CD1c-positive myeloid dendritic cell (primary cell): ENCODE results near the gene CUBN.

Experiments used
- DNase-seq: peaks from one replicate; pipeline ENCODE4 v3.0.0-alpha.2; 2016; ENCODE audit errors: extremely low spot score

The CUBN gene

GRCh38 chr10:17041626-17042520 is 87.7 kb downstream of the CUBN start:
- no peak for DNase-seq

GRCh38 chr10:17038627-17039026 is 91.0 kb downstream of the CUBN start:
- peak; percentile 57 for DNase-seq

DNA sequence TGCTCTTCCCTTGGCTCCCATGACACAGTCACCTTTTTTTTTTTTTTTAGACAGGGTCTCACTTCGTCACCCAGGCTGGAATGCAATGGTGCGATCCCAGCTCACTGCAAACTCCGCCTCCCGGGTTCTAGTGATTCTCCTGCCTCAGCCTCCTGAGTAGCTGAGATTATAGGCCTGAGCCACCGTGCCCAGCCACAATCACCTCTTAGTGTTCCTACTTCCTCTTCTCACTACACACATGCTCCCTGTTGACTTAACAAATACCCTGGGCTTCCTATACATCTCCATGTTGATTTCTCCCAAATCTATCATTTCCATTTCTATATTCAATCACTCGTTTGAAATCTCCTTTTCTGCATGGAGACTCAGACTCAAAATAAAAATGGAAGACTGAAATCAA is 91.7 kb downstream of the CUBN start:
- DNase-seq, result no peak

- no peak for DNase-seq
Measured at GRCh38 chr10:17035446-17035845, 94.2 kb downstream of the CUBN start.

DNA sequence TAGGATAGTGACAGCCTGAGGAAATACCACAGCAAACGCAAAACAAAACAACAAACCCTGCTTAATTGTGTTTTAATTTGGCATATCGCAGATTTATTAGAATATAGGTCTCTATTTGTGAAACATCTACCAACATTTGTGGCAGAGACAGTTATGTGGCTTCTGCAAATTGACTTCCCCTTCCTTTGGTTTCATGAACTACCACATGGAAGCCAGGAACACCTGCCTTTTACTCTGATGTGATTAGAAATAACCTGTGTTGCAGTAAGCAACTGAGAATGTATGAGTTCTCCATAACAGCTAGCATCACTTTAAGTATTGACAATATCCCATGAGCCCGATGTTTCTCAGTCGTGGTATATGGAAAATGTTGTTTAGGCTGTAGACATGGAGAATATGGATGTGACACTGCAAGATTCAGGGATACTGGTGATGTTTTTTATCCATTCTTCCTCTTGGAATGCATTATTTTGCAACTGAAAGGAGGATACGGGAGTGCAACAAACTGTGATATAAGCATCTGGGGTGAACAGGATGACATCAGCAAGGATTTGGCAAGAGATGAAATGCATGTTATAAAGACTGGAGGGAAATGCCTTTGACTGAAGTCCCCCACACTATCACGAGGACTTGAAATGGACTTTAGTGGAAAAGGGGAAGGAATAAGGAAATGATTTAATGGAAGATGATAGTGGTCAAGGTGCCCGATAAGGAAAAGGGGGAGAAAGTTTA is 95.9 kb downstream of the CUBN start:
- DNase-seq, result peak; percentile 58

DNA sequence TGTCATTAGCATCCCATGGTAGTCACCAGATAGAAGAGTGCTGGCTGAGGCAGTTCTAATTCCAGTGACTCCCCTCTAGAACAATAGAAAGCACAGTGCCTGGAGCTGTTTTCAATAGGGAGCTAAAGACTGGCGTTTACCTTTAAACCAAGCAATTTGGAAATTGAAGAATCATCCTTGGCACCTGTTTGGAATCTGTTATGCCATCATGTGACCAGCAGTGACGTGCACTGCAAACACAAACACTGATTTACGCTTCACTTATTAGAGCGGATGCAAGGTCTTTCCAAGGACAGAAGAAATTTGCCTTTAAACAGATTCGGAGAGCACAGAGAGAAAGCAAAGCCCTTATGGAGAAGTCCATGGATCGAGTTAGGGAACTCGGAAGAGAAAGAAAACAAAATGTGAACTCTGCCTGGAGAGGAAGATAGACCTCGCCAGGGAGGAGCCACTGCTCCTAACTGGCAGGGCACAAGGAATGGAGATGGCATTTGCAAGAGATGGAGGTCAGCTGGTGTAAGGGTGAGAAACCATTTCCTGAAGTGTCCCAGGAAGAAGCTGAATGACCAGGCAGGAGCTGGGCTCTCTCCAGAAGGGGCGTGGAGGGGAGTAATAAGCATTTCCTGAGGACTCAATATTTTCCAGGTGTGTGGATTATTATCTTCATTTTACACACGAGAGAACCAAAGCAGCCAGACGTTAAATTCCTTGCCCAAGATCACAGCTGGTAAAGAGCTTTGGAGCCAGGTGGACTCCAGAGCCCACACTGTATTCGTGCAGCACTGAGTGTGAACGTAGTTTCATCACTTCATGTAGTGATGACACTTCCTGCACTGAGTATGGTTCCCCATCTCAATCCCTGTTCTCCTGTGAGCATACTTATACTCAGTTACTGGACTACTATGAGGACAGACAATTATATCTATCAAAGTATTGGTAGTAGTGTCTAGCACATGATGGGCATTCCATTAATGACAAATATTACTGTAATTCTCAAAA is 97.7 kb downstream of the CUBN start:
- peak; percentile 63 for DNase-seq

DNA sequence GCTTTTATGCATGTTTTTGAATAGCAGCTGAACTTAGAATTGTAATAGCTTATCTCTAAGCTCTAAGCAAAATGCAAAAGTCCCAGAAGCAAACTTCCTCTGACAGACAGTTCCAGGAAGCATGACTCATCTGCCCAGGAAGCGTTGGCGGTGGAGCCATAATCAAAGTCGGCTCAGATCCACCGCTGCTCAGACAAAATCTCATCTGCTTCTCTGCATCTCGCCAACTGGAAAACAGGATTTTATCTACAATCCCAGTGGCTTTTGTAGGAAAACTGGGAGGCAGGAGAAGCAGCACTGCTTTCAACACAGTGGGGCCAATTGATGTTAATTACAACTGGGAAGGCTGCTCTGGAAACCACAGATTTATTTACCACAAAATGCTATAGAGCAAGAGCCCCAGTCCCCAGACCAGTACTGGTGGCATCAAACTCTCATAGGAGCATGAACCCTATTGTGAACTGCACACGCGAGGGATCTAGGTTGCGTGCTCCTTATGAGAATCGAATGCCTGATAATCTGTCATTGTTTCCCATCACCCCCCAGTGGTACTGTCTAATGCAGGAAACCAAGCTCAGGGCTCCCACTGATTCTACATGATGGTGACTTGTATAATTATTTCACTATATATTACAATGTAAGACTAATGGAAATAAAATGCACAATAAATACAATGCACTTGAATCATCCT is 99.9 kb downstream of the CUBN start:
- DNase-seq, result peak; percentile 93

DNA sequence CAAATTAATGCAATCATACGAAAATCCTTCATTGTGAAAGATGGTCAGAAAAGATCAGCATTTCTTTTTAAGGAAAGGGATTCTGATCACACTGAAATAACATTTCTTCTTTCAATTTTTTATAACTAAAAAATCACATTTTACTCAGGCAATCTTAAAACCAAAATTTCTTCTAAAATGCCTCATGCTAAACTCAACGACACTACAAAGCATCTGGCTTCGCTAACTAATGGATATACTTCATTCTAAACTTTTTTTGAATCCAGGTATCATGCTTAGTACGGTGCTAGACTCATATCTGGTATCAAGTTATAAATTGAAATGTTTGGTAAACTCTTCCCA is 100.4 kb downstream of the CUBN start:
- DNase-seq, result peak; percentile 11

GRCh38 chr10:17028798-17029197 is 100.8 kb downstream of the CUBN start:
- DNase-seq, result peak; percentile 46

DNA sequence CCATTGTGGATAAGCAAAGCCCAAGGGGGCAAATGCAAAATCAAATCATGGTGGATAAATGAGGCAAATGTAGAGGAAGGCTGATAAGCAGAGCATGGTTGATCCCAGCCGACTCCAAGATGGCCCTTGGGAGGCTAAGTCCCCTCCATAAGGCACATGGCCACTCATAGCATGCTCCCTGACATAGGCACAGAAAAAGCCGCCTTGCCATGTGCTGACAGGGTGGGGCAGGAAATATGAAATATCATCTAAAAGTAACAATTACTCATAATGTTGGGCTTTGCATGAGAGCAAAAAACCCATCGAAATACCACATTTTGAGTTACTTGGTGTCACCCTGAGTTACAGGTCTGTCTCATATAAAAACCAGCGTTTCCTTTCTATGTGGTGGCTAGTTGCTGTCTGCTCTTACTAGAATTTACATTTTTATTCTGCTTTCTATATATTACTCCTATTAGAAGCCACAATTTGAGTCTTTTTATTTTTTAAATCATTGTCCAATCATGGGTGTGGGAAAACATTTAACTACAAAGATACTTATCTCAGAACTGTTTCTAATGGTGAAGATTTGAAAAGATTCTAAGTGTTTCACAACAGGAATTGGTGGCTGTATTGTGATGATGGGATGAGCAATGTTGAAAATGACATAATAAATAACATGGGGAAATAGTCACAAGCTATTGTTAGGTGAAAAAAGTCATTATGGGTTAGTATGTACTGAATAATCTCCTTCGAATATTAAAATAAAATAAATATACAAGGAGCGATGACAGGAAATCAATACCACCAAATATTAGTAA is 102.7 kb downstream of the CUBN start:
- peak; percentile 77 for DNase-seq

- peak; percentile 96 for DNase-seq
Measured at GRCh38 chr10:17025444-17026295, 103.9 kb downstream of the CUBN start.

GRCh38 chr10:17024461-17024860 is 105.2 kb downstream of the CUBN start:
- DNase-seq, result no peak

DNA sequence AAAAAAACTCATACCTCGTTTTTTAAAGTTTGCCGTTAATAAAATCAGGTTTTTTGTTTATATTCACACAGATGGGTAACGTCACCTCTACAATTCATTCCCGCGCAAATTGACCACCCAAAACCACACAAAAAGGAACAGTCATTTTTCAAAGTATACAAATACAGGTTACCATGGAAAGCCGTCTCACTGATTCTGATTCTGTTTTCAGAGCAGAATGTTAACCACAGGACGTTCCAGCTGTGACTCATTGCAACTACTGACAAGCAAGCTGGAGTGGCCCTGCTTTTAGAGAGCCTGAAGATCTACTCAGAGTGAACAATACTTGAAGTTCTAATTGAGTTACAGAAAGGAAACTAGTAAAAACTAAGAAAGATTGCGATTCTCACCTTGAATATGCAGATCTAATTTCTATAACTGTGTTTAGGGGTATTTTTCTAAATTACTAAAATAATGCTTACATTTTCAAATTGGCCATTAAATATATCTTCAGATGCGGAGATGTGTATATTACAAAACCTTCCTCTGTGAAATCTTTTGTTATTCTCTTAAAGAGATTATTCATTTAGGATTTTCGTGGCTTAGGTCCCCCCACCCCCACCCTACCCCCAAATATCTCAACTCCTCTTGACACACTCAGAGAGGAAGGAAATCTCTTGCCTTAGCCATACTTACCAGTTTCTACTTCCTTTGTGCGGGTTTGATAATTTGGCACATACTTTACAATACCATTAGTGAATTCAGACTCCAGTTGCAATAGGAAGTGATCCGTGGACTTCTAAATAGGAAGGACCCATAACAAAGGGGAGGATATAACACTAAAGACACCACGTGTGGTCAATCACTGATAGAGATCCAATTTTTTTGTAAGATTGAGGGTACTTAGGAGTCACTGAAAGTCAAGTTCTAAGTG is 106.0 kb downstream of the CUBN start:
- peak; percentile 97 for DNase-seq

GRCh38 chr10:17022896-17023295 is 106.7 kb downstream of the CUBN start:
- DNase-seq, result peak; percentile 26

DNA sequence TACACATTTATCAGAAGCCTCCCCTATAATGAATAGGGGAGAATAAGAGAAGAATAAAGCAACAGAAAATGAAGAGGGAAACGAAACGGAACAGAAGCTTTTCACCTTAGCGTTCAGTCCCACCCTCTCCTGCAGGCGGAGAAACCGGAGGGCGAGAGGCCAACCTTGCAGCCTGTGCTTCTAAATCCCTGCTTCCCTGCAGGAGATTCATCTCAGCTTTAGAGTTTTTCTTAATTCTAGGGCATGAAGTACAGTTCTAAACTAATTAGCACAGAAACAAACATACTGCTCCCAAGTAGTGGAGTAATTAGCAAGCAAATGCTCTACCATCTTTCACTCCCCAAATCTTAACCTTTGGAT is 107.2 kb downstream of the CUBN start:
- no peak for DNase-seq

DNA sequence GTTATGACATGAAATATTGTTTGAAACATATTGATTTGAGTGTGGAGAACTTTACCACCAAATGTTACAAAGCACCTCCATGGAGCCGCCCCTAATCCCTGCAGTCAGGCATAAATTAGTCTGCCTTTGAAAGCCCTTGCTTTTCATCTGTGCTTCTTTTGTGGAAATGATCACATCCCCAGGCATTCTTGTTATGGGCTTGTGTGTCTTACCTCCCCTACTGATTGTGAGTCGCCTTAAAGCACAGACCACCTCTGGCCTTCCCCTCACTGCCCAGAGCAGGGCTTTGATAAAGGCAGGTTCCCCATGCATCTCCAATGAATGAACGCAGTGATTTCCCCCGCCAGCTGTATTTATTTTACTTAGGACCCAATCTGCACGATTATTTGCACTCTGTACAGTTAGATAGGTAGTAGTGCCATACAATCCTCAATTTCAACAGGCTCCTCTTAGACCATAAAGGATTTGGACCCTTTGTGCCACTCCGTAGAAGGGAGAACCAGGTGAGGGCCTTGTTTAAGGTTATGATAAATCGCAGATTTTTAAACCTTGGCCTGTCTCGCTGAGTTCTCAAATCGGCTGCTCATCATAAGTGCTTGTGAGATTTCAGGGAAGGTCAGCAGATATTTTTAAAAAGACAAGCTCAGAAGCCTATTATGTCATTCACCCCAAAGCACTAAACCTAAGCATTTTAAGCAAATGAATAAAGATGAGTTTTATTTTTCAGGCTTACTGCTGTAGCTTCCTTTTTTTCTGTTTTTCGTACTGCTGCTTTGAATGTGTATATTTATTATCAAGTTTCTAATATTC is 107.8 kb downstream of the CUBN start:
- DNase-seq, result no peak

DNA sequence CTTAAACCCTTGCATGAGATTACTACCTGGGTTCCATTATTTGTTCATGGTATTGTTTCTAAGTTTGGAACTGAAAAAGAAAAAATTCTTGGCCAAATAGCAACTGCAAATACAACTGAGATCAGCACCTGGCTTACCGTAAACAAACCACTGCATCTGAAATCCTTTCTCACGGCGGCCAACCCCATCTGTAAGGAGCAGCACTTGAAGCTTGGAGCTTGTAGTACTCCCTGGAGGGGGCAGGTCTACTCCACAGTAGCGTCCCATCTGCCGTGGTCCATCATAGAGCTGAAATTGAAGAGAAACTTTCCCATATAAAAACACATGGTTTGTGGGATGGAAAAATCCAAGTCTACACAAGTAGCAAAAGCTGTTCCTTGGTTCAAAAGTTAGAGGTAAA is 109.9 kb downstream of the CUBN start:
- no peak for DNase-seq
